ENCODE data around the gene DDX42. TPM values are rescaled to one million over a fixed set of nuclear protein-coding genes. Genes with fewer than 3 reads are reported as not detected.

DDX42 gene
- total RNA-seq, 5 donors from 2014 or later (not counting 1 experiment from before 2014, with no cell fraction given), result 110 to 141 (median 123) TPM

GRCh38 chr17:63741408-63742173, 32.4 kb upstream of the DDX42 start, which contains the start of gene STRADA:
Gene STRADA, minus strand, starts transcription at chr17:63741799. Its CDS starts 13,430 bp downstream, at chr17:63728369.
- H3K4me1 Mint-ChIP-seq, result peaks cover 19 to 26% (median 26%) of the 10 kb centered on the region in 3 donors
- CTCF ChIA-PET, result interaction anchor here (0.6 to 2.2 kb wide), 7 partner anchors 9 to 277 kb away, joined by 3 to 8 read pairs (median 5); partner anchors contain the start of genes CCDC47 (in 1 of the 2), DDX42 (in 1 of the 2) and MAP3K3 (in 1 of the 2)
- Histone ChIP-seq H3K4me3 (ENCODE audit: control insufficient read depth in 1 of 2, extremely low read depth in 1 of 2, low read length in 1 of 2) (peak within 1 kb of the TSS; percentile 95 to 99), H3K36me3 (ENCODE audit: control insufficient read depth in 2 of 2, extremely low read depth in 1 of 2, insufficient read depth in 1 of 2, low read length in 1 of 2) (peaks cover 0 to 9% of the 10 kb centered on the region in 2 donors), H3K4me1 (ENCODE audit: control insufficient read depth in 1 of 2, extremely low read depth in 1 of 2, insufficient read depth in 2 of 2, low read length in 2 of 2) (peaks cover 6 to 25% of the 10 kb centered on the region in 2 experiments), H3K27me3 (replicated peaks in 1 of 2; ENCODE audit: control insufficient read depth in 2 of 2, extremely low read depth in 1 of 2, insufficient read depth in 2 of 2, low read length in 1 of 2) (no peaks in the 10 kb centered on the region), H3K9me3 (no peaks in the 10 kb centered on the region), H3K27ac (ENCODE audit: low read length) (peak within 1 kb of the TSS; percentile 88)
- peak within 1 kb of the TSS; percentile 92 to 95 (median 94) for H3K4me3 Mint-ChIP-seq
- H3K36me3 Mint-ChIP-seq, result peaks cover 10% of the 10 kb centered on the region
- H3K9me3 Mint-ChIP-seq, result no peaks in the 10 kb centered on the region
- under 1% methylated on average over 60 of the region's 61 CpGs for WGBS (ENCODE audit: insufficient coverage)
- DNase-seq (peak; percentile 97 to 99 (median 99)), ATAC-seq (replicated peaks in 1 of 4) (peak; percentile 88 to 94 (median 91))
- POLR2A ChIA-PET, result interaction anchor here (0.6 to 1.2 kb wide), 9 partner anchors 16 to 87 kb away, joined by 3 to 10 read pairs (median 4); partner anchors contain the start of genes CCDC47 (in 1 of the 2) and DDX42 (in 1 of the 2)
- H3K27me3 Mint-ChIP-seq, result no peaks in the 10 kb centered on the region
- H3K27ac Mint-ChIP-seq, result peak within 1 kb of the TSS; percentile 86 to 96

- peak in 19 of 35 experiments; percentile 2 to 56 (median 14) for DNase-seq
- WGBS (ENCODE audit: insufficient coverage), result 5% methylated on average over 7 of the region's 8 CpGs
- ATAC-seq (replicated peaks in 1 of 4), result peak; percentile 70 to 90 (median 80)
- peaks cover 0 to 9% of the 10 kb centered on the region in 2 experiments for H3K4me1 ChIP-seq (ENCODE audit: control insufficient read depth in 1 of 2, extremely low read depth in 1 of 2, insufficient read depth in 2 of 2, low read length in 2 of 2)
- H3K36me3 ChIP-seq (ENCODE audit: control insufficient read depth in 2 of 2, extremely low read depth in 1 of 2, insufficient read depth in 1 of 2, low read length in 1 of 2), result peaks cover 8 to 47% of the 10 kb centered on the region in 2 donors
- peak overlapping the region; percentile 8 for H3K27ac ChIP-seq (ENCODE audit: low read length)
- peaks cover 37% of the 10 kb centered on the region for H3K36me3 Mint-ChIP-seq
- peak overlapping the region; percentile 71 to 72 for H3K27ac Mint-ChIP-seq
- peak overlapping the region in 2 of 3 donors; percentile 25 to 55 for H3K4me3 Mint-ChIP-seq
- H3K9me3 Mint-ChIP-seq, result no peaks in the 10 kb centered on the region
- H3K4me1 Mint-ChIP-seq, result peaks cover 8 to 15% (median 13%) of the 10 kb centered on the region in 3 donors
- H3K27me3 Mint-ChIP-seq, result no peaks in the 10 kb centered on the region
- CTCF ChIA-PET, result interaction anchor here in 1 of 2 donors (1.3 kb wide), 1 partner anchor 11 kb away, joined by 4 read pairs; no protein-coding TSS in a partner anchor
- no peak overlapping the region for H3K4me3 ChIP-seq (ENCODE audit: control insufficient read depth in 1 of 2, extremely low read depth in 1 of 2, low read length in 1 of 2)
- POLR2A ChIA-PET, result interaction anchor here (0.5 to 0.6 kb wide), 2 partner anchors 85 to 790 kb away, joined by 3 to 7 read pairs; no protein-coding TSS in a partner anchor
- H3K9me3 ChIP-seq, result no peaks in the 10 kb centered on the region
- no peaks in the 10 kb centered on the region for H3K27me3 ChIP-seq (replicated peaks in 1 of 2; ENCODE audit: control insufficient read depth in 2 of 2, extremely low read depth in 1 of 2, insufficient read depth in 2 of 2, low read length in 1 of 2)
Measured at GRCh38 chr17:63751806-63752205, 22.2 kb upstream of the DDX42 start.

- Histone ChIP-seq H3K4me1 (ENCODE audit: control insufficient read depth in 1 of 2, extremely low read depth in 1 of 2, insufficient read depth in 2 of 2, low read length in 2 of 2) (peaks cover 0 to 9% of the 10 kb centered on the region in 2 experiments), H3K4me3 (ENCODE audit: control insufficient read depth in 1 of 2, extremely low read depth in 1 of 2, low read length in 1 of 2) (no peak overlapping the region), H3K27me3 (replicated peaks in 1 of 2; ENCODE audit: control insufficient read depth in 2 of 2, extremely low read depth in 1 of 2, insufficient read depth in 2 of 2, low read length in 1 of 2) (no peaks in the 10 kb centered on the region), H3K36me3 (ENCODE audit: control insufficient read depth in 2 of 2, extremely low read depth in 1 of 2, insufficient read depth in 1 of 2, low read length in 1 of 2) (peaks cover 10 to 53% of the 10 kb centered on the region in 2 donors), H3K27ac (ENCODE audit: low read length) (no peak overlapping the region), H3K9me3 (no peaks in the 10 kb centered on the region)
- no CpG with 5 or more reads among the region's 1 CpG for WGBS (ENCODE audit: insufficient coverage)
- CTCF ChIA-PET, result interaction anchor here in 1 of 2 donors (1.3 kb wide), 1 partner anchor 10 kb away, joined by 4 read pairs; no protein-coding TSS in a partner anchor
- DNase-seq, result no peak
- H3K9me3 Mint-ChIP-seq, result no peaks in the 10 kb centered on the region
- H3K36me3 Mint-ChIP-seq, result peaks cover 34% of the 10 kb centered on the region
- peaks cover 8 to 15% (median 13%) of the 10 kb centered on the region in 3 donors for H3K4me1 Mint-ChIP-seq
- no peak overlapping the region for H3K4me3 Mint-ChIP-seq
- H3K27me3 Mint-ChIP-seq, result no peaks in the 10 kb centered on the region
- POLR2A ChIA-PET, result interaction anchor here in 1 of 2 donors (0.6 kb wide), 1 partner anchor 20 kb away, joined by 3 read pairs; the partner anchor contains the start of gene CCDC47
- peak overlapping the region in 1 of 2 donors; percentile 34 for H3K27ac Mint-ChIP-seq
- ATAC-seq (replicated peaks in 1 of 4), result no peak
Measured at GRCh38 chr17:63752707-63753106, 21.3 kb upstream of the DDX42 start.

GRCh38 chr17:63753215-63753614, 20.8 kb upstream of the DDX42 start:
- H3K4me3 Mint-ChIP-seq, result no peak overlapping the region
- Histone ChIP-seq H3K4me3 (ENCODE audit: control insufficient read depth in 1 of 2, extremely low read depth in 1 of 2, low read length in 1 of 2) (no peak overlapping the region), H3K9me3 (no peaks in the 10 kb centered on the region), H3K27me3 (replicated peaks in 1 of 2; ENCODE audit: control insufficient read depth in 2 of 2, extremely low read depth in 1 of 2, insufficient read depth in 2 of 2, low read length in 1 of 2) (no peaks in the 10 kb centered on the region), H3K27ac (ENCODE audit: low read length) (no peak overlapping the region), H3K4me1 (ENCODE audit: control insufficient read depth in 1 of 2, extremely low read depth in 1 of 2, insufficient read depth in 2 of 2, low read length in 2 of 2) (peaks cover 0 to 9% of the 10 kb centered on the region in 2 experiments), H3K36me3 (ENCODE audit: control insufficient read depth in 2 of 2, extremely low read depth in 1 of 2, insufficient read depth in 1 of 2, low read length in 1 of 2) (peaks cover 13 to 56% of the 10 kb centered on the region in 2 donors)
- H3K9me3 Mint-ChIP-seq, result no peaks in the 10 kb centered on the region
- ATAC-seq (replicated peaks in 1 of 4) (no peak), DNase-seq (no peak)
- no peaks in the 10 kb centered on the region for H3K27me3 Mint-ChIP-seq
- peaks cover 8 to 15% (median 13%) of the 10 kb centered on the region in 3 donors for H3K4me1 Mint-ChIP-seq
- WGBS (ENCODE audit: insufficient coverage), result no CpG with 5 or more reads among the region's 1 CpG
- peaks cover 36% of the 10 kb centered on the region for H3K36me3 Mint-ChIP-seq
- H3K27ac Mint-ChIP-seq, result peak overlapping the region in 1 of 2 donors; percentile 55
- ChIA-PET POLR2A (interaction anchor here (0.5 to 0.6 kb wide), 2 partner anchors 20 to 90 kb away, joined by 3 to 6 read pairs; partner anchors contain the start of gene CCDC47 (in 1 of the 2)), CTCF (interaction anchor here in 1 of 2 donors (0.5 to 1.3 kb wide), 2 partner anchors 9 to 24 kb away, joined by 4 to 7 read pairs; no protein-coding TSS in a partner anchor)

GRCh38 chr17:63754046-63754445, 19.9 kb upstream of the DDX42 start:
- ATAC-seq (replicated peaks in 1 of 4) (no peak), DNase-seq (no peak)
- Histone ChIP-seq H3K4me1 (ENCODE audit: control insufficient read depth in 1 of 2, extremely low read depth in 1 of 2, insufficient read depth in 2 of 2, low read length in 2 of 2) (peaks cover 0 to 9% of the 10 kb centered on the region in 2 experiments), H3K9me3 (no peaks in the 10 kb centered on the region), H3K27ac (ENCODE audit: low read length) (no peak overlapping the region), H3K36me3 (ENCODE audit: control insufficient read depth in 2 of 2, extremely low read depth in 1 of 2, insufficient read depth in 1 of 2, low read length in 1 of 2) (peaks cover 13 to 51% of the 10 kb centered on the region in 2 donors), H3K27me3 (replicated peaks in 1 of 2; ENCODE audit: control insufficient read depth in 2 of 2, extremely low read depth in 1 of 2, insufficient read depth in 2 of 2, low read length in 1 of 2) (no peaks in the 10 kb centered on the region), H3K4me3 (ENCODE audit: control insufficient read depth in 1 of 2, extremely low read depth in 1 of 2, low read length in 1 of 2) (no peak overlapping the region)
- Mint-ChIP-seq H3K27ac (no peak overlapping the region), H3K36me3 (peaks cover 35% of the 10 kb centered on the region), H3K4me3 (no peak overlapping the region), H3K9me3 (no peaks in the 10 kb centered on the region), H3K4me1 (peaks cover 8 to 15% (median 13%) of the 10 kb centered on the region in 3 donors), H3K27me3 (no peaks in the 10 kb centered on the region)
- ChIA-PET POLR2A (no interaction called here), CTCF (interaction anchor here in 1 of 2 donors (0.7 kb wide), 2 partner anchors 11 to 677 kb away, joined by 3 to 5 read pairs; no protein-coding TSS in a partner anchor)
- no CpG with 5 or more reads among the region's 3 CpGs for WGBS (ENCODE audit: insufficient coverage)

GRCh38 chr17:63758428-63758827, 15.5 kb upstream of the DDX42 start:
- Mint-ChIP-seq H3K27me3 (no peaks in the 10 kb centered on the region), H3K4me1 (peaks cover 0 to 5% (median 3%) of the 10 kb centered on the region in 3 donors), H3K4me3 (no peak overlapping the region), H3K27ac (no peak overlapping the region), H3K36me3 (peaks cover 35% of the 10 kb centered on the region), H3K9me3 (no peaks in the 10 kb centered on the region)
- ChIA-PET CTCF (interaction anchor here in 1 of 2 donors (0.8 kb wide), 1 partner anchor 40 kb away, joined by 4 read pairs; no protein-coding TSS in a partner anchor), POLR2A (interaction anchor here in 1 of 2 donors (0.8 kb wide), 1 partner anchor 136 kb away, joined by 3 read pairs; the partner anchor contains the start of gene MAP3K3)
- DNase-seq (no peak), ATAC-seq (replicated peaks in 1 of 4) (no peak)
- Histone ChIP-seq H3K27me3 (replicated peaks in 1 of 2; ENCODE audit: control insufficient read depth in 2 of 2, extremely low read depth in 1 of 2, insufficient read depth in 2 of 2, low read length in 1 of 2) (no peaks in the 10 kb centered on the region), H3K4me1 (ENCODE audit: control insufficient read depth in 1 of 2, extremely low read depth in 1 of 2, insufficient read depth in 2 of 2, low read length in 2 of 2) (no peaks in the 10 kb centered on the region), H3K9me3 (no peaks in the 10 kb centered on the region), H3K36me3 (ENCODE audit: control insufficient read depth in 2 of 2, extremely low read depth in 1 of 2, insufficient read depth in 1 of 2, low read length in 1 of 2) (peaks cover 17 to 73% of the 10 kb centered on the region in 2 donors), H3K4me3 (ENCODE audit: control insufficient read depth in 1 of 2, extremely low read depth in 1 of 2, low read length in 1 of 2) (no peak overlapping the region), H3K27ac (ENCODE audit: low read length) (no peak overlapping the region)
- WGBS (ENCODE audit: insufficient coverage), result no CpG with 5 or more reads among the region's 2 CpGs
